HCT116 (cell line): ENCODE data around the gene ADGRF5. TPM values are rescaled to one million over a fixed set of nuclear protein-coding genes. Genes with fewer than 3 reads are reported as not detected.

Experiments
- ATAC-seq: fragments of 200-7000 bp; cut with Tn5 transposase; 2 replicates; pipeline ENCODE4 v1.9.1; 2020; ENCODE audit warnings: mild to moderate bottlenecking, moderate library complexity
- BruUV-seq: library from RNA; stranded (reverse); fragments of 400-500 nt; replicated peaks from 2 replicates; lab custom pipeline; 2021; lab: Mats Ljungman, UMichigan
- CTCF ChIA-PET: fragments of 300-600 bp; sonication (Branson Sonifier 250); formaldehyde crosslinking; loops from one replicate; lab custom pipeline; 2021; ENCODE audit warnings: antibody characterized with exemption; lab: Charles Lee
- POLR2A ChIA-PET: fragments of 300-600, 350-600 bp; sonication (Branson Sonifier 250); formaldehyde crosslinking; loops from one replicate; lab custom pipeline; 2021; ENCODE audit warnings: antibody characterized with exemption; lab: Charles Lee
- RAD21 ChIA-PET, 2 experiments: fragments of 300-600 bp; sonication (Branson Sonifier 250); formaldehyde crosslinking; loops; one replicate each; lab custom pipeline; 2023; ENCODE audit warnings: low total read pairs in 2 of 2; ENCODE audit not compliant: uncharacterized antibody in 2 of 2, unreplicated experiment in 2 of 2, low non-redundant PET in 1 of 2; lab: Charles Lee
- DNase-seq: peaks from one replicate; pipeline ENCODE4 v3.0.0-alpha.2; 2010; ENCODE audit warnings: low read depth, low spot score
- H2AFZ ChIP-seq: fragments of 200-600 bp; shearing (Covaris generic), sonication (generic); 2 replicates; pipeline ENCODE4 v1.6.1; 2017; ENCODE audit warnings: low read depth, mixed run types, mixed read lengths, antibody characterized with exemption, low read length; ENCODE audit not compliant: poor library complexity, severe bottlenecking
- H3K27ac ChIP-seq: 2 replicates; pipeline ENCODE4 v1.5.1; 2012; ENCODE audit warnings: low read depth, low read length
- H3K27me3 ChIP-seq: fragments of 200-600 bp; sonication (generic); 2 replicates; pipeline ENCODE4 v1.6.1; 2016; ENCODE audit warnings: mixed run types, low read length, mixed read lengths; ENCODE audit not compliant: insufficient read depth
- H3K36me3 ChIP-seq, 2 experiments: fragments of 200-500 bp in 1 of 2; fragments of 200-600 bp in 1 of 2; sonication (Bioruptor generic) in 1 of 2; sonication (generic) in 1 of 2; 2 replicates each; pipeline versions ENCODE4 v1.5.1 to v1.6.1; 2014 to 2016; ENCODE audit warnings: low read length in 2 of 2, inconsistent platforms in 1 of 2, mixed read lengths in 1 of 2, mixed run types in 1 of 2; ENCODE audit not compliant: insufficient read depth in 2 of 2, control insufficient read depth in 1 of 2
- H3K4me1 ChIP-seq, 2 experiments: fragments of 200-600 bp in 1 of 2; sonication (generic) in 1 of 2; 2 replicates each; pipeline versions ENCODE4 v1.5.1 to v1.6.1; 2012 to 2017; ENCODE audit warnings: low read length in 2 of 2, inconsistent platforms in 1 of 2, mild to moderate bottlenecking in 1 of 2, mixed read lengths in 1 of 2, mixed run types in 1 of 2, moderate library complexity in 1 of 2; ENCODE audit not compliant: insufficient read depth in 2 of 2, control insufficient read depth in 1 of 2
- H3K4me2 ChIP-seq: fragments of 200-600 bp; sonication (generic); 2 replicates; pipeline ENCODE4 v1.6.1; 2017; ENCODE audit warnings: mixed run types, low read length, mixed read lengths
- H3K4me3 ChIP-seq, 2 experiments: fragments of 200-600 bp in 1 of 2; sonication (generic) in 1 of 2; replicated peaks in 1 of 2; 2 replicates each; pipeline ENCODE4 v1.5.1; 2011 to 2016; ENCODE audit warnings: low read length in 2 of 2, control low read depth in 1 of 2, low read depth in 1 of 2, mild to moderate bottlenecking in 1 of 2, mixed read lengths in 1 of 2, mixed run types in 1 of 2
- H3K79me2 ChIP-seq: fragments of 200-600 bp; sonication (generic); 2 replicates; pipeline ENCODE4 v1.6.1; 2017; ENCODE audit warnings: mild to moderate bottlenecking, mixed run types, low read length, moderate library complexity, mixed read lengths; ENCODE audit not compliant: insufficient read depth
- H3K9ac ChIP-seq: fragments of 200-600 bp; sonication (generic); 2 replicates; pipeline ENCODE4 v1.6.1; 2016; ENCODE audit warnings: low read length, mixed read lengths
- H3K9me2 ChIP-seq: fragments of 200-600 bp; sonication (generic), shearing (Covaris generic); 2 replicates; pipeline ENCODE4 v1.6.1; 2017; ENCODE audit warnings: mixed run types, mild to moderate bottlenecking, moderate library complexity; ENCODE audit not compliant: insufficient read depth
- H3K9me3 ChIP-seq, 2 experiments: fragments of 200-500 bp in 1 of 2; fragments of 200-600 bp in 1 of 2; sonication (Bioruptor generic) in 1 of 2; sonication (generic) in 1 of 2; 2 replicates each; pipeline ENCODE4 v1.6.1; 2014 to 2017; ENCODE audit warnings: low read length in 2 of 2, mixed read lengths in 2 of 2, inconsistent platforms in 1 of 2, low read depth in 1 of 2, mild to moderate bottlenecking in 1 of 2, mixed run types in 1 of 2, moderate library complexity in 1 of 2; ENCODE audit not compliant: control insufficient read depth in 1 of 2, insufficient read depth in 1 of 2
- H4K20me1 ChIP-seq: fragments of 200-600 bp; sonication (generic), shearing (Covaris generic); 2 replicates; pipeline ENCODE4 v1.6.1; 2017; ENCODE audit warnings: mixed run types, mild to moderate bottlenecking, moderate library complexity; ENCODE audit not compliant: insufficient read depth
- CEBPB ChIP-seq: IDR thresholded peaks from 2 replicates; pipeline ENCODE4 v1.6.1; 2012; ENCODE audit warnings: low read depth
- CTCF ChIP-seq, 3 experiments: fragments of 200-600 bp in 1 of 3; sonication (generic) in 1 of 3; IDR thresholded peaks in 2 of 3; conservative IDR thresholded peaks in 1 of 3; 2 replicates each; pipeline ENCODE4 v1.5.1; 2012 to 2017; ENCODE audit warnings: low read depth in 2 of 3, low read length in 2 of 3, antibody characterized with exemption in 1 of 3, borderline replicate concordance in 1 of 3, control low read depth in 1 of 3, mild to moderate bottlenecking in 1 of 3, mixed read lengths in 1 of 3, mixed run types in 1 of 3, moderate library complexity in 1 of 3; ENCODE audit not compliant: insufficient read depth in 1 of 3
- EZH2phosphoT487 ChIP-seq: fragments of 200-600 bp; IDR thresholded peaks from 2 replicates; pipeline ENCODE4 v1.6.1; 2018; ENCODE audit warnings: antibody characterized with exemption, borderline replicate concordance
- FOSL1 ChIP-seq: IDR thresholded peaks from 2 replicates; pipeline ENCODE4 v1.6.1; 2012; ENCODE audit warnings: low read depth
- JUND ChIP-seq: IDR thresholded peaks from 2 replicates; pipeline ENCODE4 v1.6.1; 2012
- POLR2AphosphoS5 ChIP-seq: IDR thresholded peaks from 2 replicates; pipeline ENCODE4 v1.6.1; 2011; ENCODE audit warnings: mild to moderate bottlenecking, low read depth, low read length, moderate library complexity
- TCF7L2 ChIP-seq: IDR thresholded peaks from 2 replicates; pipeline ENCODE4 v1.7.0; 2011; ENCODE audit warnings: borderline replicate concordance, inconsistent platforms; ENCODE audit not compliant: insufficient read depth, insufficient read length; ENCODE audit errors: extremely low read depth
- intact Hi-C: fragments of 100-400 bp; cut with micrococcal nuclease; formaldehyde crosslinking; loops from 2 replicates; pipeline ENCODE4 v1.10.0; 2022
- total RNA-seq: library from RNA; stranded (reverse); gene quantifications from one replicate; pipeline ENCODE4 v1.2.1, GENCODE V29; 2021; ENCODE audit not compliant: unreplicated experiment
- TF ChIP-seq, protein P1 (sequence below): IDR thresholded peaks from 2 replicates; pipeline ENCODE4 v1.6.1; 2012; ENCODE audit warnings: low read depth
- TF ChIP-seq, protein P2 (sequence below): IDR thresholded peaks from 2 replicates; pipeline ENCODE4 v1.6.1; 2012

The ADGRF5 gene
- total RNA-seq, 1 experiment from 2014 or later, result 0.17 TPM

- no peaks in the 10 kb centered on the region for H3K9me2 ChIP-seq
- no peak overlapping the region for H3K27ac ChIP-seq
- H3K4me1 ChIP-seq, result no peaks in the 10 kb centered on the region
- H3K9me3 ChIP-seq, result no peaks in the 10 kb centered on the region
- ChIA-PET POLR2A (no interaction called here), RAD21 (no interaction called here), CTCF (no interaction called here)
- H3K27me3 ChIP-seq, result no peaks in the 10 kb centered on the region
- no peaks in the 10 kb centered on the region for H3K36me3 ChIP-seq
- H3K79me2 ChIP-seq, result no peaks in the 10 kb centered on the region
- no peak overlapping the region for H3K9ac ChIP-seq
- no peaks in the 10 kb centered on the region for H4K20me1 ChIP-seq
- TF ChIP-seq CTCF (IDR thresholded peaks at IDR 0.05 in 2 of 3, conservative IDR thresholded peaks at IDR 0.05 in 1 of 3; ENCODE audit: borderline replicate concordance in 1 of 3, insufficient read depth in 1 of 3, low read depth in 2 of 3, low read length in 2 of 3) (no peak), JUND (no peak), CEBPB (no peak), TCF7L2 (no peak), POLR2AphosphoS5 (no peak), EZH2phosphoT487 (no peak), FOSL1 (no peak)
- TF ChIP-seq, protein P1, sequence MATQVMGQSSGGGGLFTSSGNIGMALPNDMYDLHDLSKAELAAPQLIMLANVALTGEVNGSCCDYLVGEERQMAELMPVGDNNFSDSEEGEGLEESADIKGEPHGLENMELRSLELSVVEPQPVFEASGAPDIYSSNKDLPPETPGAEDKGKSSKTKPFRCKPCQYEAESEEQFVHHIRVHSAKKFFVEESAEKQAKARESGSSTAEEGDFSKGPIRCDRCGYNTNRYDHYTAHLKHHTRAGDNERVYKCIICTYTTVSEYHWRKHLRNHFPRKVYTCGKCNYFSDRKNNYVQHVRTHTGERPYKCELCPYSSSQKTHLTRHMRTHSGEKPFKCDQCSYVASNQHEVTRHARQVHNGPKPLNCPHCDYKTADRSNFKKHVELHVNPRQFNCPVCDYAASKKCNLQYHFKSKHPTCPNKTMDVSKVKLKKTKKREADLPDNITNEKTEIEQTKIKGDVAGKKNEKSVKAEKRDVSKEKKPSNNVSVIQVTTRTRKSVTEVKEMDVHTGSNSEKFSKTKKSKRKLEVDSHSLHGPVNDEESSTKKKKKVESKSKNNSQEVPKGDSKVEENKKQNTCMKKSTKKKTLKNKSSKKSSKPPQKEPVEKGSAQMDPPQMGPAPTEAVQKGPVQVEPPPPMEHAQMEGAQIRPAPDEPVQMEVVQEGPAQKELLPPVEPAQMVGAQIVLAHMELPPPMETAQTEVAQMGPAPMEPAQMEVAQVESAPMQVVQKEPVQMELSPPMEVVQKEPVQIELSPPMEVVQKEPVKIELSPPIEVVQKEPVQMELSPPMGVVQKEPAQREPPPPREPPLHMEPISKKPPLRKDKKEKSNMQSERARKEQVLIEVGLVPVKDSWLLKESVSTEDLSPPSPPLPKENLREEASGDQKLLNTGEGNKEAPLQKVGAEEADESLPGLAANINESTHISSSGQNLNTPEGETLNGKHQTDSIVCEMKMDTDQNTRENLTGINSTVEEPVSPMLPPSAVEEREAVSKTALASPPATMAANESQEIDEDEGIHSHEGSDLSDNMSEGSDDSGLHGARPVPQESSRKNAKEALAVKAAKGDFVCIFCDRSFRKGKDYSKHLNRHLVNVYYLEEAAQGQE, result no peak
- TF ChIP-seq, protein P2, sequence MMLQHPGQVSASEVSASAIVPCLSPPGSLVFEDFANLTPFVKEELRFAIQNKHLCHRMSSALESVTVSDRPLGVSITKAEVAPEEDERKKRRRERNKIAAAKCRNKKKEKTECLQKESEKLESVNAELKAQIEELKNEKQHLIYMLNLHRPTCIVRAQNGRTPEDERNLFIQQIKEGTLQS, result no peak
- H3K4me2 ChIP-seq, result no peak overlapping the region
- H2AFZ ChIP-seq, result no peak overlapping the region
- no TSS peak for BruUV-seq
- H3K4me3 ChIP-seq, result no peak overlapping the region
- no peak for ATAC-seq
- DNase-seq, result no peak
- intact Hi-C loops, result no loop called here
These were observed 41.3 kb upstream of the ADGRF5 start for GRCh38 chr6:46963039-46963438.
